CD4-positive, alpha-beta memory T cell (primary cell): ENCODE measurements around the gene NPEPL1. TPM values are rescaled to one million over a fixed set of nuclear protein-coding genes. Genes with fewer than 3 reads are reported as not detected.

Source experiments
- CTCF ChIA-PET: fragments of 350-600 bp; sonication (Branson Sonifier 250); formaldehyde crosslinking; loops from one replicate; lab custom pipeline; 2021; ENCODE audit warnings: inconsistent platforms; ENCODE audit not compliant: partially characterized antibody; lab: Charles Lee
- POLR2A ChIA-PET: fragments of 350-600 bp; sonication (Branson Sonifier 250); formaldehyde crosslinking; loops from one replicate; lab custom pipeline; 2021; ENCODE audit not compliant: partially characterized antibody; lab: Charles Lee
- DNase-seq, 5 donors: peaks; one replicate each; pipeline versions ENCODE4 v3.0.0 to v3.0.0-alpha.2; 2020 to 2022; ENCODE audit warnings: mixed read lengths in 1 of 5
- H3K27ac ChIP-seq: one replicate; pipeline ENCODE4 v1.7.0; 2013; ENCODE audit warnings: low read depth, low read length
- H3K27me3 ChIP-seq: 2 replicates; pipeline ENCODE4 v1.7.0; 2013; ENCODE audit warnings: mild to moderate bottlenecking, low read length, moderate library complexity; ENCODE audit not compliant: insufficient read depth
- H3K36me3 ChIP-seq: 2 replicates; pipeline ENCODE4 v1.7.0; 2013; ENCODE audit warnings: mild to moderate bottlenecking, low read length, moderate library complexity; ENCODE audit not compliant: insufficient read depth
- H3K4me1 ChIP-seq: 2 replicates; pipeline ENCODE4 v1.7.0; 2013; ENCODE audit warnings: mild to moderate bottlenecking, low read length, moderate library complexity; ENCODE audit not compliant: insufficient read depth
- H3K4me3 ChIP-seq, 2 donors: one replicate each; pipeline ENCODE4 v1.7.0; 2013; ENCODE audit warnings: low read length in 2 of 2, mild to moderate bottlenecking in 1 of 2
- H3K9me3 ChIP-seq, 2 donors: one replicate each; pipeline ENCODE4 v1.7.0; 2013; ENCODE audit warnings: low read length in 2 of 2, control low read depth in 1 of 2; ENCODE audit not compliant: control insufficient read depth in 1 of 2
- H3K27ac Mint-ChIP-seq, 7 donors: one replicate each; pipeline ENCODE4 v1.8.0; 2020 to 2021; ENCODE audit warnings: mixed read lengths in 7 of 7, mild to moderate bottlenecking in 6 of 7, inconsistent platforms in 3 of 7, moderate library complexity in 3 of 7
- H3K27me3 Mint-ChIP-seq, 2 donors: one replicate each; pipeline ENCODE4 v1.8.0; 2020 to 2021; ENCODE audit warnings: mixed read lengths in 2 of 2
- H3K36me3 Mint-ChIP-seq, 2 donors: one replicate each; pipeline ENCODE4 v1.8.0; 2020 to 2021; ENCODE audit warnings: mixed read lengths in 2 of 2, inconsistent platforms in 1 of 2, mild to moderate bottlenecking in 1 of 2
- H3K4me1 Mint-ChIP-seq, 4 donors: one replicate each; pipeline ENCODE4 v1.8.0; 2020 to 2021; ENCODE audit warnings: mixed read lengths in 4 of 4, mild to moderate bottlenecking in 1 of 4
- H3K4me3 Mint-ChIP-seq, 8 donors: one replicate each; pipeline ENCODE4 v1.8.0; 2020 to 2021; ENCODE audit warnings: mixed read lengths in 8 of 8, mild to moderate bottlenecking in 7 of 8, moderate library complexity in 6 of 8, inconsistent platforms in 3 of 8
- H3K9me3 Mint-ChIP-seq, 8 donors: one replicate each; pipeline ENCODE4 v1.8.0; 2020 to 2021; ENCODE audit warnings: mixed read lengths in 8 of 8, mild to moderate bottlenecking in 5 of 8, inconsistent platforms in 3 of 8, moderate library complexity in 1 of 8
- intact Hi-C: fragments of 100-400 bp; cut with micrococcal nuclease; formaldehyde crosslinking; loops from one replicate; pipeline ENCODE4 v1.15.1; 2023
- polyA plus RNA-seq, 2 donors: library from polyadenylated mRNA; unstranded; fragments of 300-500 nt; fragmentation: Illumina TruSeq; gene quantifications; one replicate each; pipeline ENCODE4 v1.2.3, GENCODE V29; 2021
- total RNA-seq, 2 experiments: library from RNA; stranded (reverse); gene quantifications; one replicate each; pipeline ENCODE4 v1.2.3, GENCODE V29; 2021

NPEPL1 gene
- total and polyA plus RNA-seq, 4 experiments from 2014 or later = 8.9 to 44.8 (median 28.1) TPM

GRCh38 chr20:58677808-58678207, 14.8 kb upstream of the NPEPL1 start:
- POLR2A ChIA-PET = no interaction called here
- Mint-ChIP-seq H3K27me3 (no peaks in the 10 kb centered on the region), H3K4me3 (no peak overlapping the region), H3K4me1 (peaks cover 0 to 2% (median 0%) of the 10 kb centered on the region in 4 donors), H3K36me3 (peaks cover 41 to 74% of the 10 kb centered on the region in 2 donors), H3K9me3 (no peaks in the 10 kb centered on the region), H3K27ac (peak overlapping the region in 1 of 7 donors; percentile 60)
- Histone ChIP-seq H3K36me3 (peaks cover 57% of the 10 kb centered on the region), H3K27ac (no peak overlapping the region), H3K27me3 (no peaks in the 10 kb centered on the region), H3K4me3 (no peak overlapping the region), H3K9me3 (no peaks in the 10 kb centered on the region), H3K4me1 (no peaks in the 10 kb centered on the region)
- no peak for DNase-seq
- CTCF ChIA-PET = no interaction called here
- intact Hi-C loops = no loop called here

DNA sequence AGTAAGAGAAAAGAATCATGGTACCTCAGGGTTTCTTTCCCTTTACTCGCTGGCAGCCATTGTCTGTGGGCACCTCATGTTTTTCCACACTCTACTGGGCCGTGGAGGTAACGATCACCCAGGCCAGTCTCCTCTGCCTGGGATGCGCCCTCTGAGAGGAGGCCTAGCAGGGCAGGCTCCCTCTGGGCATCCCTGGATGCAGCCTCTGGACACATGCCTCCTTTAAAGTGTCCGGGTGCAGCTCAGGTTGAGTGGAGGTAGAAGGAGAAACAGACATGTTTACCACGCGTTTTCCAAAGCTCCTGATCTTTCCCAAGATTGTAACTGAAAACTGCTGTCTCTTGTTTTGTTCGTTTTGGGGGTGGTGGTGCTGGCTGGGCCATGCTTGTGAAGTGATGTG, 13.8 kb upstream of the NPEPL1 start:
- no peak overlapping the region for H3K27ac Mint-ChIP-seq
- CTCF ChIA-PET = no interaction called here
- peaks cover 34 to 68% of the 10 kb centered on the region in 2 donors for H3K36me3 Mint-ChIP-seq

DNA sequence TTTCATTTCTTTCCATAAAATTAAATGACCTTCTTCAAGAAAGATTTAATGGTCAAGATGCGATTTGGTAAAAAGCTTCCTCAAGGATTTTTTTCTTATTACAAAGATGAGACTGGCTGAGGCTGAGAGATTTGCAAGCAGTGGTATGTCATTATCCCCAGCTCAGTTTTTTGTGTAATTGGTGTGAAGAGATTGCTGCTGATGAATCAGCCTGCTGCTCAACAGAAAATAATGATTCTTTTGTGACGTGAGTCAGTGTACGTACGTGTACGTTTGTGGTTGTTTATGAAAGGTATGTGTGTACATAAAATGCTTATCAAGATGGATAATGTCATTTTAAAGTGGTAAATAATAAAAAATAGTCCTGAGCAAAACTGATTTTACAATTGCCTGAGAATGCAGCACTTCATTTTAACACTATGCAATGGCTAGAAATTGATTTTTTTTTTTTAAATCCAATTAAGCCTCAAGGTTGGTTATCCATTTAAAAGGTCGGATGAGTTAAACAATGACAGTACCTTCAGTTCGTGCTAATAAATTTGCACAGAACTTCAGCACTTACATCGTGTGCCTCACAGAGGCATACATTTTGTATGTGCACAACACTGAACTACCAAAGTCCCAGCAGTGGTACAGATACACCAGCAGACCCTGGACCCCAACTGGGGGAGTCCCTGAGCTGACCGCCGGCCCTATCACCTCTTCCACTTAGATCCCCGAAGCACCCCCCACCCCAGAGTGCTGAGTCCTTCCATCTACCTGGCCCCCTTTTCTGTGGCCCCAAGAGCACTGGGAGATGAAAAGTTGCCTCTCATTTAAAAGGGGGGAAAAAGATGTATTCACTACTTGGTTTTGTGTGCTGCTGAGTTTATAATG, 9.7 kb upstream of the NPEPL1 start:
- Mint-ChIP-seq H3K9me3 (no peaks in the 10 kb centered on the region), H3K27ac (peak overlapping the region in 2 of 7 donors; percentile 2 to 25), H3K4me1 (peaks cover 0 to 6% (median 0%) of the 10 kb centered on the region in 4 donors), H3K27me3 (no peaks in the 10 kb centered on the region), H3K36me3 (peaks cover 22 to 48% of the 10 kb centered on the region in 2 donors), H3K4me3 (peak overlapping the region in 1 of 8 donors; percentile 10)
- Histone ChIP-seq H3K9me3 (no peaks in the 10 kb centered on the region), H3K4me1 (no peaks in the 10 kb centered on the region), H3K27me3 (no peaks in the 10 kb centered on the region), H3K27ac (no peak overlapping the region), H3K36me3 (peaks cover 12% of the 10 kb centered on the region), H3K4me3 (no peak overlapping the region)
- intact Hi-C loops = no loop called here
- DNase-seq = no peak
- CTCF ChIA-PET = no interaction called here
- POLR2A ChIA-PET = no interaction called here

More for the DNA sequence above, 13.8 kb upstream of the NPEPL1 start:
- H3K36me3 ChIP-seq = peaks cover 47% of the 10 kb centered on the region
- H3K27ac ChIP-seq = no peak overlapping the region
- Mint-ChIP-seq H3K4me1 (peaks cover 0 to 2% (median 0%) of the 10 kb centered on the region in 4 donors), H3K27me3 (no peaks in the 10 kb centered on the region), H3K9me3 (no peaks in the 10 kb centered on the region), H3K4me3 (no peak overlapping the region)
- POLR2A ChIA-PET = no interaction called here
- no peak for DNase-seq
- H3K4me3 ChIP-seq = no peak overlapping the region
- H3K4me1 ChIP-seq = no peaks in the 10 kb centered on the region
- intact Hi-C loops = no loop called here
- H3K9me3 ChIP-seq = no peaks in the 10 kb centered on the region
- no peaks in the 10 kb centered on the region for H3K27me3 ChIP-seq

GRCh38 chr20:58684291-58684690, 8.3 kb upstream of the NPEPL1 start:
- Histone ChIP-seq H3K9me3 (no peaks in the 10 kb centered on the region), H3K27ac (no peak overlapping the region), H3K36me3 (peaks cover 11% of the 10 kb centered on the region), H3K4me3 (no peak overlapping the region), H3K4me1 (no peaks in the 10 kb centered on the region), H3K27me3 (no peaks in the 10 kb centered on the region)
- Mint-ChIP-seq H3K27ac (peak overlapping the region in 2 of 7 donors; percentile 8 to 70), H3K27me3 (no peaks in the 10 kb centered on the region), H3K4me3 (no peak overlapping the region), H3K36me3 (peaks cover 22 to 45% of the 10 kb centered on the region in 2 donors), H3K4me1 (peaks cover 0 to 6% (median 2%) of the 10 kb centered on the region in 4 donors), H3K9me3 (no peaks in the 10 kb centered on the region)
- ChIA-PET CTCF (no interaction called here), POLR2A (no interaction called here)
- DNase-seq = no peak
- intact Hi-C loops = no loop called here

GRCh38 chr20:58685988-58686387, 6.6 kb upstream of the NPEPL1 start:
- CTCF ChIA-PET = no interaction called here
- Histone ChIP-seq H3K4me1 (no peaks in the 10 kb centered on the region), H3K27me3 (no peaks in the 10 kb centered on the region), H3K9me3 (no peaks in the 10 kb centered on the region), H3K27ac (no peak overlapping the region), H3K36me3 (no peaks in the 10 kb centered on the region), H3K4me3 (no peak overlapping the region)
- Mint-ChIP-seq H3K27me3 (no peaks in the 10 kb centered on the region), H3K27ac (peak overlapping the region in 1 of 7 donors; percentile 5), H3K9me3 (no peaks in the 10 kb centered on the region), H3K4me3 (no peak overlapping the region), H3K4me1 (peaks cover 4 to 6% (median 5%) of the 10 kb centered on the region in 4 donors), H3K36me3 (peaks cover 16 to 41% of the 10 kb centered on the region in 2 donors)
- no peak for DNase-seq
- intact Hi-C loops = no loop called here
- POLR2A ChIA-PET = interaction anchor here (1.0 kb wide), 1 partner anchor 34 kb away, joined by 5 read pairs; no protein-coding TSS in a partner anchor

DNA sequence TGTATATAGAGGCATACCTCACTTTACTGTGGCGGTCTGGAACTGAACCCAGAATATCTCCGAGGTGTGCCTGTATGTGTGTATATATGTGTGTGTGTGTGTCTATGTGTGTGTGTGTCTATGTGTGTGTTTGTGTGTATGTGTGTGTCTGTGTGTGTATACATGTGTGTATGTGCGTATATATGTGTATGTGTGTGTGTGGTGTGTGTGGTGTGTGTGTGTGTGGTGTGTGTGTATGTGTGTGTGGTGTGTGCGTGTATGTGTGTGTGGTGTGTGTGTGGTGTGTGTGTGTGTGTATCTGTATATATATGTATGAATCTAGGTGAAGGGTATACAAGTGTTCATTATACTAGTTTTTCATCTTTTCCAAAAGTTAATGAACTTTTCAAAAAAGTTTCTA, 4.2 kb upstream of the NPEPL1 start:
- no peaks in the 10 kb centered on the region for H3K9me3 Mint-ChIP-seq
- no peak overlapping the region for H3K4me3 Mint-ChIP-seq
- intact Hi-C loops = no loop called here
- POLR2A ChIA-PET = interaction anchor here (1.7 kb wide), 1 partner anchor 27 kb away, joined by 3 read pairs; no protein-coding TSS in a partner anchor
- H3K27me3 ChIP-seq = no peaks in the 10 kb centered on the region
- H3K4me1 Mint-ChIP-seq = peaks cover 4 to 9% (median 8%) of the 10 kb centered on the region in 4 donors
- no peak overlapping the region for H3K27ac ChIP-seq
- no peak overlapping the region for H3K4me3 ChIP-seq
- CTCF ChIA-PET = no interaction called here
- H3K36me3 Mint-ChIP-seq = peaks cover 16 to 28% of the 10 kb centered on the region in 2 donors
- H3K27me3 Mint-ChIP-seq = no peaks in the 10 kb centered on the region
- H3K27ac Mint-ChIP-seq = peak overlapping the region in 5 of 7 donors; percentile 7 to 91 (median 40)
- no peak for DNase-seq
- no peaks in the 10 kb centered on the region for H3K9me3 ChIP-seq
- H3K36me3 ChIP-seq = no peaks in the 10 kb centered on the region
- H3K4me1 ChIP-seq = peaks cover 2% of the 10 kb centered on the region

GRCh38 chr20:58688840-58689239, 3.8 kb upstream of the NPEPL1 start:
- Histone ChIP-seq H3K36me3 (no peaks in the 10 kb centered on the region), H3K9me3 (no peaks in the 10 kb centered on the region), H3K27me3 (no peaks in the 10 kb centered on the region), H3K4me3 (no peak overlapping the region), H3K4me1 (peaks cover 6% of the 10 kb centered on the region), H3K27ac (no peak overlapping the region)
- no peaks in the 10 kb centered on the region for H3K9me3 Mint-ChIP-seq
- H3K4me3 Mint-ChIP-seq = no peak overlapping the region
- H3K4me1 Mint-ChIP-seq = peaks cover 4 to 14% (median 12%) of the 10 kb centered on the region in 4 donors
- H3K36me3 Mint-ChIP-seq = peaks cover 16 to 28% of the 10 kb centered on the region in 2 donors
- DNase-seq = no peak
- POLR2A ChIA-PET = interaction anchor here (1.7 kb wide), 1 partner anchor 28 kb away, joined by 3 read pairs; no protein-coding TSS in a partner anchor
- no peaks in the 10 kb centered on the region for H3K27me3 Mint-ChIP-seq
- CTCF ChIA-PET = no interaction called here
- intact Hi-C loops = no loop called here
- H3K27ac Mint-ChIP-seq = peak overlapping the region in 1 of 7 donors; percentile 18
